ENCODE measurements around the gene CA10. TPM values are rescaled to one million over a fixed set of nuclear protein-coding genes. Genes with fewer than 3 reads are reported as not detected.

The CA10 gene
- total and polyA plus RNA-seq, 2 of the 4 experiments (the other 2 are of a cell fraction): not detected

- DNase-seq (no peak), ATAC-seq (ENCODE audit: low read depth) (no peak)
- no peak overlapping the region for H3K27ac ChIP-seq (ENCODE audit: insufficient read depth, low read length)
- CTCF ChIA-PET: no interaction called here
- H4K91ac ChIP-seq (ENCODE audit: insufficient read depth, low read depth, low read length): no peak overlapping the region
- no peak overlapping the region for H2BK15ac ChIP-seq (ENCODE audit: low read depth, low read length)
- no peaks in the 10 kb centered on the region for H3K36me3 ChIP-seq (ENCODE audit: control insufficient read depth, insufficient read depth, low read length)
- no CpG with 5 or more reads among the region's 3 CpGs for WGBS, 2 experiments (ENCODE audit: extremely low coverage in 2 of 2, insufficient read length in 1 of 2)
- H2BK120ac ChIP-seq (ENCODE audit: low read depth, low read length): no peak overlapping the region
- POLR2A ChIA-PET (ENCODE audit: unreplicated experiment): no interaction called here
- H4K5ac ChIP-seq (ENCODE audit: low read depth, low read length): no peak overlapping the region
- in situ Hi-C loops (cut with MboI; ENCODE audit: low sequenced_read_pairs): no loop called here
- H3K9me3 ChIP-seq (ENCODE audit: control insufficient read depth, insufficient read depth, low read length): peaks cover 22% of the 10 kb centered on the region
- H3K9me1 ChIP-seq (ENCODE audit: insufficient read depth, low read length): no peaks in the 10 kb centered on the region
- no peaks in the 10 kb centered on the region for H4K20me1 ChIP-seq (ENCODE audit: insufficient read depth, low read length)
- H3K4me1 ChIP-seq (ENCODE audit: control insufficient read depth, insufficient read depth, low read length): no peaks in the 10 kb centered on the region
- dilution Hi-C loops (cut with HindIII; ENCODE audit: low sequenced_read_pairs, unreplicated experiment): no loop called here
- no peak overlapping the region for H3K23ac ChIP-seq (ENCODE audit: low read depth, low read length)
- H2AK5ac ChIP-seq (ENCODE audit: low read depth, low read length): no peak overlapping the region
- no peak overlapping the region for H3K14ac ChIP-seq (replicated peaks; ENCODE audit: low read depth, low read length)
- TF ChIP-seq CEBPB (IDR thresholded peaks at IDR 0.05; ENCODE audit: low read depth, low read length): no peak
- TF ChIP-seq BHLHE40 (IDR thresholded peaks at IDR 0.05; ENCODE audit: low read depth, low read length): no peak
- TF ChIP-seq, protein P1, sequence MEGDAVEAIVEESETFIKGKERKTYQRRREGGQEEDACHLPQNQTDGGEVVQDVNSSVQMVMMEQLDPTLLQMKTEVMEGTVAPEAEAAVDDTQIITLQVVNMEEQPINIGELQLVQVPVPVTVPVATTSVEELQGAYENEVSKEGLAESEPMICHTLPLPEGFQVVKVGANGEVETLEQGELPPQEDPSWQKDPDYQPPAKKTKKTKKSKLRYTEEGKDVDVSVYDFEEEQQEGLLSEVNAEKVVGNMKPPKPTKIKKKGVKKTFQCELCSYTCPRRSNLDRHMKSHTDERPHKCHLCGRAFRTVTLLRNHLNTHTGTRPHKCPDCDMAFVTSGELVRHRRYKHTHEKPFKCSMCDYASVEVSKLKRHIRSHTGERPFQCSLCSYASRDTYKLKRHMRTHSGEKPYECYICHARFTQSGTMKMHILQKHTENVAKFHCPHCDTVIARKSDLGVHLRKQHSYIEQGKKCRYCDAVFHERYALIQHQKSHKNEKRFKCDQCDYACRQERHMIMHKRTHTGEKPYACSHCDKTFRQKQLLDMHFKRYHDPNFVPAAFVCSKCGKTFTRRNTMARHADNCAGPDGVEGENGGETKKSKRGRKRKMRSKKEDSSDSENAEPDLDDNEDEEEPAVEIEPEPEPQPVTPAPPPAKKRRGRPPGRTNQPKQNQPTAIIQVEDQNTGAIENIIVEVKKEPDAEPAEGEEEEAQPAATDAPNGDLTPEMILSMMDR (conservative IDR thresholded peaks at IDR 0.05; ENCODE audit: low read depth, low read length): no peak
- no peak for TF ChIP-seq RAD21 (IDR thresholded peaks at IDR 0.05; ENCODE audit: low read length)
- TF ChIP-seq NFE2L2 (IDR thresholded peaks at IDR 0.05; ENCODE audit: low read depth, low read length): no peak
- TF ChIP-seq, protein P2, sequence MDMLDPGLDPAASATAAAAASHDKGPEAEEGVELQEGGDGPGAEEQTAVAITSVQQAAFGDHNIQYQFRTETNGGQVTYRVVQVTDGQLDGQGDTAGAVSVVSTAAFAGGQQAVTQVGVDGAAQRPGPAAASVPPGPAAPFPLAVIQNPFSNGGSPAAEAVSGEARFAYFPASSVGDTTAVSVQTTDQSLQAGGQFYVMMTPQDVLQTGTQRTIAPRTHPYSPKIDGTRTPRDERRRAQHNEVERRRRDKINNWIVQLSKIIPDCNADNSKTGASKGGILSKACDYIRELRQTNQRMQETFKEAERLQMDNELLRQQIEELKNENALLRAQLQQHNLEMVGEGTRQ (IDR thresholded peaks at IDR 0.05; ENCODE audit: low read depth, low read length): no peak
- TF ChIP-seq MXI1 (IDR thresholded peaks at IDR 0.05; ENCODE audit: borderline replicate concordance, low read depth, low read length): no peak
- TF ChIP-seq, protein P3, sequence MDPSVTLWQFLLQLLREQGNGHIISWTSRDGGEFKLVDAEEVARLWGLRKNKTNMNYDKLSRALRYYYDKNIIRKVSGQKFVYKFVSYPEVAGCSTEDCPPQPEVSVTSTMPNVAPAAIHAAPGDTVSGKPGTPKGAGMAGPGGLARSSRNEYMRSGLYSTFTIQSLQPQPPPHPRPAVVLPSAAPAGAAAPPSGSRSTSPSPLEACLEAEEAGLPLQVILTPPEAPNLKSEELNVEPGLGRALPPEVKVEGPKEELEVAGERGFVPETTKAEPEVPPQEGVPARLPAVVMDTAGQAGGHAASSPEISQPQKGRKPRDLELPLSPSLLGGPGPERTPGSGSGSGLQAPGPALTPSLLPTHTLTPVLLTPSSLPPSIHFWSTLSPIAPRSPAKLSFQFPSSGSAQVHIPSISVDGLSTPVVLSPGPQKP (IDR thresholded peaks at IDR 0.05; ENCODE audit: borderline replicate concordance, low read depth, low read length): no peak
- TF ChIP-seq MAFK (IDR thresholded peaks at IDR 0.05; ENCODE audit: low read depth, low read length): no peak
- TF ChIP-seq POLR2A (IDR thresholded peaks at IDR 0.05; ENCODE audit: low read depth, low read length): no peak
- no peak for TF ChIP-seq RCOR1 (IDR thresholded peaks at IDR 0.05; ENCODE audit: insufficient replicate concordance, low read length)
- TF ChIP-seq CHD1 (IDR thresholded peaks at IDR 0.05; ENCODE audit: low read depth, low read length): no peak
- TF ChIP-seq SMC3 (IDR thresholded peaks at IDR 0.05; ENCODE audit: low read depth, low read length): no peak
- BruUV-seq (replicated peaks): no TSS peak
- no peak overlapping the region for H2AFZ ChIP-seq (replicated peaks; ENCODE audit: low read length, poor library complexity)
- no peak overlapping the region for H3K56ac ChIP-seq (ENCODE audit: extremely low read depth, insufficient read depth, low read length)
- intact Hi-C loops (cut with micrococcal nuclease): no loop called here
- no peak overlapping the region for H2BK5ac ChIP-seq (ENCODE audit: low read depth, low read length, poor library complexity, severe bottlenecking)
- no peak overlapping the region for H2AK9ac ChIP-seq (replicated peaks; ENCODE audit: low read depth, low read length, poor library complexity)
- no peak overlapping the region for H3K18ac ChIP-seq (ENCODE audit: low read depth, low read length)
- H3K79me1 ChIP-seq (ENCODE audit: low read depth in 1 of 2, low read length in 2 of 2): no peaks in the 10 kb centered on the region
- no peak overlapping the region for H2BK20ac ChIP-seq (ENCODE audit: low read depth, low read length)
- no peak overlapping the region for H3K4me2 ChIP-seq (ENCODE audit: low read depth, low read length)
- H3K4me3 ChIP-seq (ENCODE audit: insufficient read depth, low read depth, low read length): no peak overlapping the region
- H3K27me3 ChIP-seq (ENCODE audit: control insufficient read depth, insufficient read depth, low read length): no peaks in the 10 kb centered on the region
- H4K8ac ChIP-seq (ENCODE audit: low read depth in 2 of 2, low read length in 2 of 2): no peak overlapping the region
- H3K4ac ChIP-seq (ENCODE audit: low read depth, low read length): no peak overlapping the region
- no peak overlapping the region for H3K9ac ChIP-seq (ENCODE audit: low read depth, low read length)
These were observed 506.0 kb downstream of the CA10 start for GRCh38 chr17:51652529-51652928.
